Esophagus muscularis mucosa (tissue), 4 donors: ENCODE data around the gene FOXK1.
"Not testable (repeated sequence)": the region's sequence is repeated elsewhere in the genome, so short reads cannot be mapped to it uniquely, and the experiment has no call there.

Experiments used
- CTCF ChIP-seq, 3 experiments: fragments of 200-600 bp in 2 of 3; fragments of 450-650 bp in 1 of 3; sonication (generic) in 2 of 3; IDR thresholded peaks; one replicate each; pipeline ENCODE4 v1.5.1; 2017 to 2019; ENCODE audit warnings: antibody characterized with exemption in 3 of 3, mild to moderate bottlenecking in 2 of 3, moderate library complexity in 1 of 3
- EP300 ChIP-seq: sonication (generic); formaldehyde crosslinking; IDR thresholded peaks from one replicate; pipeline ENCODE4 v1.6.1; 2017; ENCODE audit warnings: antibody characterized with exemption
- POLR2A ChIP-seq: fragments of 450-650 bp; IDR thresholded peaks from one replicate; pipeline ENCODE4 v1.6.1; 2017; ENCODE audit warnings: antibody characterized with exemption, moderate library complexity, mild to moderate bottlenecking, low read depth

- not testable (repeated sequence) for TF ChIP-seq CTCF (IDR thresholded peaks at IDR 0.05); EP300; POLR2A
These were observed 4.6 kb upstream of the FOXK1 start for GRCh38 chr7:4677518-4677917.
